A549 (cell line): ENCODE results near the gene TWIST2.

Source experiments
- EHMT2 ChIP-seq: fragments of 200-600 bp; sonication (generic); IDR thresholded peaks from 2 replicates; pipeline ENCODE4 v1.6.1; 2016; ENCODE audit warnings: antibody characterized with exemption, low read depth, mild to moderate bottlenecking, moderate library complexity
- HDAC2 ChIP-seq: fragments of 200-600 bp; sonication (generic); IDR thresholded peaks from 2 replicates; pipeline ENCODE4 v1.6.1; 2016
- POLR2A ChIP-seq: IDR thresholded peaks from 2 replicates; pipeline ENCODE4 v1.6.1; 2012; ENCODE audit warnings: mild to moderate bottlenecking, low read length
- RAD21 ChIP-seq, 2 experiments: fragments of >200 bp in 1 of 2; sonication (Bioruptor Twin) in 1 of 2; formaldehyde crosslinking in 1 of 2; IDR thresholded peaks in 1 of 2; conservative IDR thresholded peaks in 1 of 2; 2 replicates in 1 of 2; 3 replicates in 1 of 2; pipeline ENCODE4 v1.6.1; 2012 to 2018; ENCODE audit warnings: inconsistent platforms in 1 of 2
- RCOR1 ChIP-seq: fragments of 150-350 bp; IDR thresholded peaks from 2 replicates; pipeline ENCODE4 v1.6.1; 2014; ENCODE audit warnings: antibody characterized with exemption, low read length, low read depth
- TF ChIP-seq, protein P1 (sequence below): fragments of >200 bp; sonication (Bioruptor Twin); formaldehyde crosslinking; IDR thresholded peaks from 3 replicates; pipeline ENCODE4 v1.5.1; 2016
- TF ChIP-seq, protein P2 (sequence below): IDR thresholded peaks from 2 replicates; pipeline ENCODE4 v1.6.1; 2012
- TF ChIP-seq, protein P3 (sequence below): fragments of 150-350 bp; IDR thresholded peaks from 2 replicates; pipeline ENCODE4 v1.6.1; 2014; ENCODE audit warnings: low read depth, mild to moderate bottlenecking, low read length
- TF ChIP-seq, protein P4 (sequence below): fragments of >200 bp; sonication (Bioruptor Twin); formaldehyde crosslinking; IDR thresholded peaks from 3 replicates; pipeline ENCODE4 v1.6.1; 2016
- TF ChIP-seq, protein P5 (sequence below): IDR thresholded peaks from 2 replicates; pipeline ENCODE4 v1.6.1; 2012

DNA sequence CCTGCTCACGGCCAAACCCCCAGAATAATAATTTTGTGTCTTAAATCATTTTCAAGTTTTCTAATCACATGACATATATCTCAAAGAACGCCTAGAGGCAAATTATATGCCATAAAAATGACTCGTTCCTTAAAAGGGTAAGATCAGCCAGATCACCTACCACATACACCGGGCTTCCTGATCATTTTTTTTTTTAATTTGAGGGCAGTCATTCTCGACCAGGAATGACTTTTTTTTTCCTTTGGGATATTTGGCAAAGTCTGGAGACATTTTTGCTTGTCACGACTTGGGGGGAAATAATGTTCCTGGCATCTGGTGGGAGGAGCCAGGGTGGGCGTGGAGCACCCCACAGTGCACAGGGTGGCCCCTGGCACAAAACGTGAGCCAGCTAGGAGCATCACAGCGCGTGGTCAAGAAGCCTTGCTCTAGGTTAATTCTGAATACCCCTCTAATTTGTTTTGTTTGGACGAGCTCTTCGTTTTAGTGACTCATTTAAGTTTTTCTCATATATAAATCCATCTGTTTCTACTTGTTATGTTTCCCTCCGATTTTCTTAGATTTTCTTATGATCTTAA lies 94.9 kb downstream of the TWIST2 start:
- TF ChIP-seq, protein P1, sequence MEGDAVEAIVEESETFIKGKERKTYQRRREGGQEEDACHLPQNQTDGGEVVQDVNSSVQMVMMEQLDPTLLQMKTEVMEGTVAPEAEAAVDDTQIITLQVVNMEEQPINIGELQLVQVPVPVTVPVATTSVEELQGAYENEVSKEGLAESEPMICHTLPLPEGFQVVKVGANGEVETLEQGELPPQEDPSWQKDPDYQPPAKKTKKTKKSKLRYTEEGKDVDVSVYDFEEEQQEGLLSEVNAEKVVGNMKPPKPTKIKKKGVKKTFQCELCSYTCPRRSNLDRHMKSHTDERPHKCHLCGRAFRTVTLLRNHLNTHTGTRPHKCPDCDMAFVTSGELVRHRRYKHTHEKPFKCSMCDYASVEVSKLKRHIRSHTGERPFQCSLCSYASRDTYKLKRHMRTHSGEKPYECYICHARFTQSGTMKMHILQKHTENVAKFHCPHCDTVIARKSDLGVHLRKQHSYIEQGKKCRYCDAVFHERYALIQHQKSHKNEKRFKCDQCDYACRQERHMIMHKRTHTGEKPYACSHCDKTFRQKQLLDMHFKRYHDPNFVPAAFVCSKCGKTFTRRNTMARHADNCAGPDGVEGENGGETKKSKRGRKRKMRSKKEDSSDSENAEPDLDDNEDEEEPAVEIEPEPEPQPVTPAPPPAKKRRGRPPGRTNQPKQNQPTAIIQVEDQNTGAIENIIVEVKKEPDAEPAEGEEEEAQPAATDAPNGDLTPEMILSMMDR = no peak
- TF ChIP-seq, protein P2, sequence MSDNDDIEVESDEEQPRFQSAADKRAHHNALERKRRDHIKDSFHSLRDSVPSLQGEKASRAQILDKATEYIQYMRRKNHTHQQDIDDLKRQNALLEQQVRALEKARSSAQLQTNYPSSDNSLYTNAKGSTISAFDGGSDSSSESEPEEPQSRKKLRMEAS = no peak
- TF ChIP-seq RCOR1 = no peak
- TF ChIP-seq HDAC2 = no peak
- TF ChIP-seq, protein P3, sequence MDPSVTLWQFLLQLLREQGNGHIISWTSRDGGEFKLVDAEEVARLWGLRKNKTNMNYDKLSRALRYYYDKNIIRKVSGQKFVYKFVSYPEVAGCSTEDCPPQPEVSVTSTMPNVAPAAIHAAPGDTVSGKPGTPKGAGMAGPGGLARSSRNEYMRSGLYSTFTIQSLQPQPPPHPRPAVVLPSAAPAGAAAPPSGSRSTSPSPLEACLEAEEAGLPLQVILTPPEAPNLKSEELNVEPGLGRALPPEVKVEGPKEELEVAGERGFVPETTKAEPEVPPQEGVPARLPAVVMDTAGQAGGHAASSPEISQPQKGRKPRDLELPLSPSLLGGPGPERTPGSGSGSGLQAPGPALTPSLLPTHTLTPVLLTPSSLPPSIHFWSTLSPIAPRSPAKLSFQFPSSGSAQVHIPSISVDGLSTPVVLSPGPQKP = no peak
- TF ChIP-seq RAD21 (conservative IDR thresholded peaks at IDR 0.05 in 1 of 2, IDR thresholded peaks at IDR 0.05 in 1 of 2) = no peak
- TF ChIP-seq POLR2A = no peak
- TF ChIP-seq, protein P4, sequence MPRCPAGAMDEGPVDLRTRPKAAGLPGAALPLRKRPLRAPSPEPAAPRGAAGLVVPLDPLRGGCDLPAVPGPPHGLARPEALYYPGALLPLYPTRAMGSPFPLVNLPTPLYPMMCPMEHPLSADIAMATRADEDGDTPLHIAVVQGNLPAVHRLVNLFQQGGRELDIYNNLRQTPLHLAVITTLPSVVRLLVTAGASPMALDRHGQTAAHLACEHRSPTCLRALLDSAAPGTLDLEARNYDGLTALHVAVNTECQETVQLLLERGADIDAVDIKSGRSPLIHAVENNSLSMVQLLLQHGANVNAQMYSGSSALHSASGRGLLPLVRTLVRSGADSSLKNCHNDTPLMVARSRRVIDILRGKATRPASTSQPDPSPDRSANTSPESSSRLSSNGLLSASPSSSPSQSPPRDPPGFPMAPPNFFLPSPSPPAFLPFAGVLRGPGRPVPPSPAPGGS = no peak
- TF ChIP-seq, protein P5, sequence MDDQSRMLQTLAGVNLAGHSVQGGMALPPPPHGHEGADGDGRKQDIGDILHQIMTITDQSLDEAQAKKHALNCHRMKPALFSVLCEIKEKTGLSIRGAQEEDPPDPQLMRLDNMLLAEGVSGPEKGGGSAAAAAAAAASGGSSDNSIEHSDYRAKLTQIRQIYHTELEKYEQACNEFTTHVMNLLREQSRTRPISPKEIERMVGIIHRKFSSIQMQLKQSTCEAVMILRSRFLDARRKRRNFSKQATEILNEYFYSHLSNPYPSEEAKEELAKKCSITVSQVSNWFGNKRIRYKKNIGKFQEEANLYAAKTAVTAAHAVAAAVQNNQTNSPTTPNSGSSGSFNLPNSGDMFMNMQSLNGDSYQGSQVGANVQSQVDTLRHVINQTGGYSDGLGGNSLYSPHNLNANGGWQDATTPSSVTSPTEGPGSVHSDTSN = no peak
- no peak for TF ChIP-seq EHMT2
